GM18505 (cell line): ENCODE data around the gene SYMPK.
A peak's percentile ranks its signal among the peaks of the same experiment; 100 is the strongest.

Source experiments
- ATAC-seq: cut with Tn5 transposase; IDR thresholded peaks from one replicate; pipeline ENCODE4 v1.9.1; 2021; ENCODE audit not compliant: unreplicated experiment
- POLR2A ChIP-seq: IDR thresholded peaks from 4 replicates; pipeline ENCODE4 v1.6.1; 2011; ENCODE audit warnings: borderline replicate concordance; ENCODE audit not compliant: insufficient read depth, insufficient read length; ENCODE audit errors: extremely low read depth

The SYMPK gene

GRCh38 chr19:45782162-45782691, 80.7 kb downstream of the SYMPK start, which contains the start of gene DMPK:
TSS of gene DMPK (minus strand) at chr19:45782490. CDS start at chr19:45782352, 138 bp downstream.
- no peak for TF ChIP-seq POLR2A
- ATAC-seq, result no peak

DNA sequence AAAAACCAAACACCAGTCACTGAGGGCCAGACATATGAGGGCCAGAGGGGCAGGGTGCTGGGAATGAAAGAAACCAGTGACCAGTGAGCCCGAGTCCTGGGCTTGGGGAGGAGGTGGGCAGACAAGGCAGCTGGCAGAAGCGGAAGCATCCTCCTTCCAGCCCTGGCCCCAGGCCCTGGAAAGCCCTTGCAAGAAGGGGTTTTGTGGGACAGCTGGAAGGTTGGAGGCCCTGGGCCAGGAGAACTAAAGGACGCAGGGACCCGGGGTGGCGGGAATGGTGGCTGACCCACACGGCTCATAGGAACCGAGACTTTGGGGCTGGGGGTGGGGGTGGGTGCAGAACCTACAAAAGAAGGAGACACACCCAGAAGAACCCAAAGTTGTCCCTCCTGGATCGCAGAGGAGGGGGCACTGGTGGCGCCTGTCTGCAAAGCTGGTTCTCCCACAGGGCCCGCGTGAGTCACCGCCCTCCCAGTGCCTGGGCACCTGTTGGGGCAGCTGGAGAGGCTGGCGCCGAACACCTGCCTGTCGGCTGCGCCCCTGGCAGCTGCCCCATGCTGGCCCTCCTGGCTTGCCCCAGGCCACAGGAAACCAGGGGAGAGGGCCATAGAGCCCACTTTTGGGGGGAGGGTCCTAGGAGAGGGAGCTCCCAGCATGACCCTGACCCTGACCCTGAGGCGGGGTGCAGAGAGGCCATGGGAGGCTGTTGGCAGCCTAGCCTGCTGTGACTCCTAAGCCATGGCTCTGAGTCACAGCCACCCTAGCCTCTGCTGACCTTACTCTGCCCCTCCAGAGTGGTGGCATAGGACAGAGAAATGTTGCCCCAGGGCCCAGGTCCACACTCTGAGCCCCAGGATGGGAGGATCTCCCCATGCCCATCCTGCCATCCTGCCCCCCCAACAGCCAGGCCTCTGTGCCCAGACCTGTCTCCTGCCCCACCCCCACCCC, 81.5 kb downstream of the SYMPK start:
- TF ChIP-seq POLR2A, result no peak
- no peak for ATAC-seq

DNA sequence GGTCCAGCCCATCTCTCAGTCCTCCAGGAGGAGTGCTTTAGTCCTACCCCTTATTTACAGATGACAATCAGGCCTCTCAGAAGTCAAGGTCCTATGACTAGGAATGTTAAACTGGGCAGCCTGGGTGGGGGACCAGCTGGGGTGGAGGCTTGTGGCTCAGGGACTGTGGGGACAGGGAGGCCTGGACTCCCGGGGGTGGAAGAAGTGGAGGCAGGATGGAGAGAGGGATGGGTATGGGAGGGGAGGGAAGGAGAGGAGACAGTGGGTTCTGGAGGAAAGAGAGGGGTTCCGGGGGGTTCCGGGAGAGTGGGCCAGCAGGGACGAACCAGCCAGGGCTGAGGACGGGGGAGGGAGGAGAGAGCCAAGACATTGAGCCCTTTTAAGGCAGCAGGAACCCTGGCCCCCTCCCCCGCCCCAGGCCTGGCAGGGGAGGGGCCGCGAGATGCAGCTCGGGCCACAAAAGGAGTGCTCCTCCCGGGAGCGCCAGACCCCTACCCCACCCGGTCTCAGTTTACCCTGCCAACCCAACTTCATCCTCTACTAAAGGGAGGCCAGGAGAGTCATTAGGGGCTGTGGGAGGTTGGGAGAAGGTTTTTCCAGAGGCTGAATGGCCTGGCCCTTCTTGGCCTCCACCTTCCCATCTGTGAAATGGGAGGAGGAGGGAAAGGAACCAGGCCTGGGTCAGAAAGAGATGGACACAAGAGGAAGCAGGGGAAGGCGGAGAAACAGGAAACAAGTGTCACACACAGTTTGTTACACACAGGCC, 82.3 kb downstream of the SYMPK start:
- TF ChIP-seq POLR2A, result no peak
- no peak for ATAC-seq

DNA sequence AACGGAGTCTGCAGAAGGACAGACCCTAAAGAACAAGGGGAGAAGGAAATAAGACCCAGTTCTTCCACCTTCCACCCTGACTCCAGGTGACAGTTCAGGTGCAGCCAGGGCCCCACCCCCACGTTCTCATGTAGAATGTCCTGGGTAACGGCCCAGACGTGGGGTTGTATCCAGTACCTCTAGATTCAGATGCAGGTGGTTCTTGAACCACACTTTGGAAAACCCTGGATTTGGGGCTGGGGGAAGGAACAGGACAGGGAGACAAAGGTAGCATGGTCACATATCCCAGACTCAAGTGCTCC, 82.8 kb downstream of the SYMPK start:
- no peak for ATAC-seq
- no peak for TF ChIP-seq POLR2A

DNA sequence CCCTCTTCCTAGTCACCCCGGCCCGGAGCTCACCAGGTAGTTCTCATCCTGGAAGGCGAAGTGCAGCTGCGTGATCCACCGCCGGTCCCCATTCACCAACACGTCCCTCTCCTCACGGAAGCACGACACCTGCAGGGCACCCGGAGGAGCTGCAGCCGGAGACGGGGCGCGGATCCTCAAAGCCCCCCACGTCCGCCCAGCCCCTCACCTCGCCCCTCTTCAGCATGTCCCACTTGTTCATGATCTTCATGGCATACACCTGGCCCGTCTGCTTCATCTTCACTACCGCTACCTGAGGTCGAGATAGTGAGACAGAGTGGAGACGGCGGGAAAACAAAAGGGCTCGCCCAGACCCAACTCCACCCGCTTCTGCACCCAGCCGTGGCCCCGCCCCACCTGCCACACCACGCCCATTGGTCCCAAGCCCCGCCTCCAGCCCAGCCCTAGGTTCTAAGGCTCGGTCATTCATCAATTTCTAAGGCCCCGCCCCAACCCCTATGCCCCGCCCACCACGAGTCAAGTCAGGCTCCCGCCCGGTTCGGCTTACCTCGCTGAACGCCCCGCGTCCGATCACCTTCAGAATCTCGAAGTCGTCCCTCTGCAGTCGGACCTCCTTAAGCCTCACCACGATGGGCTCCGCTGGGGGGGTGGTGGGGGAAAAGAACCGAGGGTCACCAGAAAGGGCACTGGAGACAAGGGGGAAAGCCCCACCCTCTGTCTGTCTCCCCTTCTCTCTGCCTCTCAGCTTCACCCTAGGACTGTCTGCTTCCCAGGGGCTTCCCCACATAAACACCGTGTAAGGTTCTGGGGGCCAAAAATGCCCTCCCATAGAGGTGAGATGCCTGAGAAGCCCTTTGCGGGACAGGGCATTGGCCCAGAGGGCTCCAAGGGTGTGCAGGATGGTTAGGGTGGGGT, 83.5 kb downstream of the SYMPK start:
- peak; percentile 62 for ATAC-seq
- TF ChIP-seq POLR2A, result no peak

DNA sequence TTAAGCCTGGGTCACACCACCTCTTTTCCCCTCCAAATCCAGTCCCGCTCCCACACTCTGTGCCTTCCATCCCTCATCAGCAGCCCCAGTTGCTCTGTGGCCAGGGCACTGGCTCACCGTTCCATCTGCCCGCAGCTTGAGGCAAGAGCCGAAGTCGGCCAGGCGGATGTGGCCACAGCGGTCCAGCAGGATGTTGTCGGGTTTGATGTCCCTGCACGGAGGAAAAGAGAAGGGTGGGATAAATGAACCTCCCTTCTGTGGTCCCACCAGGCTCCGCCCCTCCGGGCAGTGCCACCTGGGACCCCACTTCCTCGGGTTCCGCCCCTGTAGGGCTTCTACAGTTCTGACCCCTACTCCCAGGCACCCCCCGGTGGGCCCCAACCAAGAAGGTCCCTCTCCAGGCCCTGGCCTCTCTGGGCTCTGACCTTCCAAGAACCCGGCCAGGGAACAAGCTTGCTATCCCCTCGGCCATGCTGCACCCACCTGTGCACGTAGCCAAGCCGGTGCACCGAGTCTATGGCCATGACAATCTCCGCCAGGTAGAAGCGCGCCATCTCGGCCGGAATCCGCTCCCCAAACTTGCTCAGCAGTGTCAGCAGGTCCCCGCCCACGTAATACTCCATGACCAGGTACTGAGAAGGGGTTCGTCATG, 84.8 kb downstream of the SYMPK start:
- ATAC-seq, result no peak
- TF ChIP-seq POLR2A, result no peak

DNA sequence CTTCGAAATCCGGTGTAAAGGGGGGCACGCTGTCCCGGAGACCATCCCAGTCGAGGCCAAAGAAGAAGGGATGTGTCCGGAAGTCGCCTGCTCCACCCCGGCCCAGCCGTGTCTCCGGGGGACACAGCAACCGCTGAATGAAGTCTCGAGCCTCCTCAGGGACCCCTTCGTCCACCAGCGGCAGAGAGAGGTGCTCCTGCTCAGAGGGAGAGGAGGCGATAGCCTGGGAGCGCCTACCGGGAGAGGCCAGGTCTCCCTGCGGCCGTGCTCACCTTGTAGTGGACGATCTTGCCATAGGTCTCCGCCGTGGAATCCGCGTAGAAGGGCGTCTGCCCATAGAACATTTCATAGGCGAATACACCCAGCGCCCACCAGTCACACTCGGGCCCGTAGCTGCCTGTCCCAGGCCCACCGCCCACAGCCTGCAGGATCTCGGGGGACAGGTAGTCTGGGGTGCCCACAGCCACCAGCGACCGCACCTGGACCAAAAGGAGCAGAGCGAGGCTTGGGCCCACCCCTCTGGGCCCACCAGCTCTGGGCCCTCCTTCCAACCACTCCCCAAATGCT, 85.5 kb downstream of the SYMPK start:
- TF ChIP-seq POLR2A, result no peak
- no peak for ATAC-seq

GRCh38 chr19:45774765-45775164, 88.2 kb downstream of the SYMPK start:
- TF ChIP-seq POLR2A, result no peak
- ATAC-seq, result no peak

GRCh38 chr19:45773384-45773783, 89.6 kb downstream of the SYMPK start:
- TF ChIP-seq POLR2A, result no peak
- no peak for ATAC-seq

DNA sequence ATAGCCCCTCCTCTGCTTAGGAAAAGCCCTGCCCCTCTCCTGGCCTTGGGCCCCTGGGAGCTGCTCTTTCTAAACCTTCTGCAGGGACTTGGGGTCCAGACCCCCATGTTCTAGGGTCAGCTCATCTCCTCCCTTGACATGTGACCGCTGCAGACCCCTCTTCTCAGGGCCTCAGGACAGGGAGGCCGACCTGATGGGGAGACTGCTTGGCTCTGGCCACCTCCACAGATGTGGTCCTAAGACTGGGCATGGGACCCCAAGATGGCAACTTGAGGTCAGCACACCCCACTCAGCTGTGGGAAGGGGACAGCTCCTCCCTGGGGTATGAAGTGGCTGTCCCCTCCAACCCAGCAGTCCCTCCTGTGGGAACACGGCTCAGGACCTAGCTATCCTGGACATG, 90.0 kb downstream of the SYMPK start:
- no peak for ATAC-seq

DNA sequence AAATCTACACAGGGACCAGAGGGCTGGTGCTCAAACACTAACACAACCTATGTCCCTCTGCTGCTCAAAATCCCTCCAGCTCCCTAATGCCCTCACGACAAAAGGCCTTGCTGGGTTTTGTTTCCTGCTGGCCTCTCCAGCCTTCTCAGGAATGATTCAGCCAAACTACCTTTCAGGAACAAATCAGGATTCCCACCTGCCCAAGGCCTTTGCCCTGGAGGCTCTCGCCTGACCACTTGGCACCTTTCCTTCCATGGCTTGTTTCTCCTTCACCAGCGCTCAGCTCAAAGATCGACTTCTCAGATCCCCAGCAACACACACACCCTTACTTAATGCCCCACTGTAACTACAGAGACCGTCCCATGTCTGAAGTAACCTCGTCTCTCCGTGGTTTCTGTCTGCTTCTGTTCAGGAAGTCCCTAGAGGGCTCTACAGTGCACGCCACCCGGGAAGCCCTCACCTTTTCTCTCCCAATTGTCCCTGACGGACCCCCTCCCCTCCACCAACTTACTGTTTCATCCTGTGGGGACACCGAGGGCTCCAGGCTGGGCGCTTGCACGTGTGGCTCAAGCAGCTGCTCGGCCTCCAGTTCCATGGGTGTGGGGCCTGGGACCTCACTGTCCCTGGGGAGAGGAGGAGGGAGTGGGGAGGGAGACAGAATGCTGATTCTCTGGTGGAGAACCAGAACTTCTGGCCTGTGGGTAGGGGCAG, 90.7 kb downstream of the SYMPK start:
- no peak for ATAC-seq
- no peak for TF ChIP-seq POLR2A

More for the DNA sequence above, 90.0 kb downstream of the SYMPK start:
- no peak for TF ChIP-seq POLR2A
